HG02571 (cell line): Measurements from ENCODE around the gene ARHGEF25.
"Not testable (repeated sequence)": the region's sequence is repeated elsewhere in the genome, so short reads cannot be mapped to it uniquely, and the experiment has no call there.

Experiments
- ATAC-seq: cut with Tn5 transposase; IDR thresholded peaks from one replicate; pipeline ENCODE4 v1.9.1; 2021; ENCODE audit warnings: mild to moderate bottlenecking, moderate library complexity; ENCODE audit not compliant: unreplicated experiment

Gene ARHGEF25

GRCh38 chr12:57584690-57585089 is 26.5 kb upstream of the ARHGEF25 start:
- no peak for ATAC-seq

- no peak for ATAC-seq
These were observed 26.1 kb upstream of the ARHGEF25 start for GRCh38 chr12:57585156-57585555.

GRCh38 chr12:57586128-57586527 is 25.1 kb upstream of the ARHGEF25 start:
- no peak for ATAC-seq

GRCh38 chr12:57586832-57587429 is 24.3 kb upstream of the ARHGEF25 start:
- ATAC-seq: no peak

GRCh38 chr12:57588951-57589610 is 22.2 kb upstream of the ARHGEF25 start:
- ATAC-seq: not testable (repeated sequence)

GRCh38 chr12:57590479-57590863 is 20.8 kb upstream of the ARHGEF25 start:
- no peak for ATAC-seq

- ATAC-seq: peak; percentile 94
These were observed 20.1 kb upstream of the ARHGEF25 start, which contains the start of gene PIP4K2C for GRCh38 chr12:57590864-57591781. TSS of gene PIP4K2C (plus strand) at chr12:57591192. CDS start at chr12:57591290, 98 bp downstream.

GRCh38 chr12:57591782-57592325 is 19.4 kb upstream of the ARHGEF25 start:
- no peak for ATAC-seq

- ATAC-seq: no peak
These were observed 18.6 kb upstream of the ARHGEF25 start for GRCh38 chr12:57592551-57593165.

- ATAC-seq: no peak
These were observed 18.0 kb upstream of the ARHGEF25 start for GRCh38 chr12:57593187-57593586.

GRCh38 chr12:57600395-57600794 is 10.8 kb upstream of the ARHGEF25 start:
- no peak for ATAC-seq

- ATAC-seq: no peak
These were observed 8.7 kb upstream of the ARHGEF25 start for GRCh38 chr12:57602544-57602943.

GRCh38 chr12:57603324-57603723 is 7.9 kb upstream of the ARHGEF25 start:
- no peak for ATAC-seq

GRCh38 chr12:57603815-57604453 is 7.3 kb upstream of the ARHGEF25 start:
- no peak for ATAC-seq

- no peak for ATAC-seq
These were observed 6.7 kb upstream of the ARHGEF25 start, which contains the start of gene DTX3 for GRCh38 chr12:57604454-57604991. TSS of gene DTX3 (plus strand) at chr12:57604824. CDS start at chr12:57606518, 1,694 bp downstream.

- ATAC-seq: no peak
These were observed 6.0 kb upstream of the ARHGEF25 start for GRCh38 chr12:57604992-57605810.

- ATAC-seq: no peak
These were observed 5.4 kb upstream of the ARHGEF25 start for GRCh38 chr12:57605811-57606311.

GRCh38 chr12:57606399-57606798 is 4.8 kb upstream of the ARHGEF25 start:
- ATAC-seq: no peak

GRCh38 chr12:57606821-57607220 is 4.4 kb upstream of the ARHGEF25 start:
- ATAC-seq: no peak
